Heart left ventricle (tissue), 13 donors: ENCODE results near the gene FOXK2.

Experiments
- CTCF ChIP-seq, 12 donors: fragments of 200-600 bp; sonication (generic) in 4 of 12; IDR thresholded peaks; one replicate each; pipeline versions ENCODE4 v1.5.0 to v1.8.0; 2018 to 2022; ENCODE audit warnings: antibody characterized with exemption in 12 of 12, mild to moderate bottlenecking in 5 of 12
- POLR2A ChIP-seq, 2 donors: fragments of 450-650 bp; IDR thresholded peaks; one replicate each; pipeline ENCODE4 v1.6.1; 2017; ENCODE audit warnings: antibody characterized with exemption in 2 of 2, mild to moderate bottlenecking in 2 of 2, moderate library complexity in 2 of 2
- donor health status: ischemic (EF 13 %, LVEDD 7.1; RV severe dilation, severe dysfunction).
- donor health status: DM: no; HTN: yes; CAD: no.
- donor health status: DM: no; HTN: no; CAD: no.
- donor health status: ischemic (EF 25% LVEDD 6.9; RV normal size, moderate dysfunction).
- donor health status: ischemic (EF 25% LVEDD 5.7; RV mildly dilated, moderate dysfunction).
- donor health status: ischemic (EF 35%, LVEDD 5.7; RV mildly dilated, moderate dysfunction).
- donor health status: nonischemic (EF 11% LVEDD 7.7; RV severe dilation, severe dysfunction).
- donor health status: DM: yes; HTN: yes; CAD: no.
- donor health status: PGD.
- donor health status: ischemic (EF 29% LVEDD 5.4; RV normal size, mild dysfunction).
- donor health status: nonischemic (EF 23%, LVEDD 6.1; RV moderate dilation, normal function).

- no peak for TF ChIP-seq CTCF (IDR thresholded peaks at IDR 0.05)
- TF ChIP-seq POLR2A (IDR thresholded peaks at IDR 0.05): no peak
Observed at GRCh38 chr17:82586576-82587233, 67.2 kb downstream of the FOXK2 start.
